ENCODE measurements around the gene TYMP. TPM values are rescaled to one million over a fixed set of nuclear protein-coding genes. Genes with fewer than 3 reads are reported as not detected.

TYMP gene
- total and polyA plus RNA-seq, 2 of the 4 experiments (the other 2 are of a cell fraction): 0.18 to 0.74 TPM

DNA sequence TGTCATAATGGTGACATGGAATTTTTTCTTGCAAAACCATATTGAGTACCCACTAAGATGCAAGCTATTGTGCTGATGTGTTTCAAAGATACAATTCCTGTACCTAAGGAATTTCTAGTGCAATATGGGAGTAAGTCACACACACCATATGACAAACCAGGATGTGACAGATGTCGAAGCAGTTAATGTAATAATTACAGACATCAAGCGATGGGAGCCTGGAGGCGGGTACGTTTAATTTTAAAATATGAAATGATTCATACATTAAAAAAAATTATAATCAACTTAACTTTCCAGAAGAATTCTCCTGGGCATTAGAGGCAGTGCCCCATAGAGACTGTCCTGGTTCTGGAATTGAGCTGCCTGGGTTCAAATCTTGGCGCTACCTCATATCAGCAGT lies 26.9 kb upstream of the TYMP start:
- H3K79me1 ChIP-seq (ENCODE audit: low read depth in 1 of 2, low read length in 2 of 2): no peaks in the 10 kb centered on the region
- no peak overlapping the region for H3K4me2 ChIP-seq (ENCODE audit: low read depth, low read length)
- H3K14ac ChIP-seq (replicated peaks; ENCODE audit: low read depth, low read length): no peak overlapping the region
- POLR2A ChIA-PET (ENCODE audit: unreplicated experiment): interaction anchor here (0.5 kb wide), 1 partner anchor 16 kb away, joined by 9 read pairs; no protein-coding TSS in a partner anchor
- no peak overlapping the region for H2AK5ac ChIP-seq (ENCODE audit: low read depth, low read length)
- H3K9me3 ChIP-seq (ENCODE audit: control insufficient read depth, insufficient read depth, low read length): no peaks in the 10 kb centered on the region
- CTCF ChIA-PET: interaction anchor here (0.5 to 1.0 kb wide), 3 partner anchors 11 to 31 kb away, joined by 3 read pairs; partner anchors contain the start of gene KLHDC7B
- BruUV-seq (replicated peaks): no TSS peak
- H2BK120ac ChIP-seq (ENCODE audit: low read depth, low read length): no peak overlapping the region
- no peak overlapping the region for H2BK15ac ChIP-seq (ENCODE audit: low read depth, low read length)
- H2AK9ac ChIP-seq (replicated peaks; ENCODE audit: low read depth, low read length, poor library complexity): no peak overlapping the region
- H3K9ac ChIP-seq (ENCODE audit: low read depth, low read length): no peak overlapping the region
- H3K56ac ChIP-seq (ENCODE audit: extremely low read depth, insufficient read depth, low read length): no peak overlapping the region
- TF ChIP-seq RFX5 (IDR thresholded peaks at IDR 0.05; ENCODE audit: low read depth, low read length): no peak
- TF ChIP-seq FOS (IDR thresholded peaks at IDR 0.05; ENCODE audit: low read depth, low read length): no peak
- no peak for TF ChIP-seq MAFK (IDR thresholded peaks at IDR 0.05; ENCODE audit: low read depth, low read length)
- no peak for TF ChIP-seq POLR2A (IDR thresholded peaks at IDR 0.05; ENCODE audit: low read depth, low read length)
- no peak for TF ChIP-seq CHD1 (IDR thresholded peaks at IDR 0.05; ENCODE audit: low read depth, low read length)
- TF ChIP-seq RCOR1 (IDR thresholded peaks at IDR 0.05; ENCODE audit: insufficient replicate concordance, low read length): no peak
- TF ChIP-seq RAD21 (IDR thresholded peaks at IDR 0.05; ENCODE audit: low read length): no peak
- TF ChIP-seq, protein P1, sequence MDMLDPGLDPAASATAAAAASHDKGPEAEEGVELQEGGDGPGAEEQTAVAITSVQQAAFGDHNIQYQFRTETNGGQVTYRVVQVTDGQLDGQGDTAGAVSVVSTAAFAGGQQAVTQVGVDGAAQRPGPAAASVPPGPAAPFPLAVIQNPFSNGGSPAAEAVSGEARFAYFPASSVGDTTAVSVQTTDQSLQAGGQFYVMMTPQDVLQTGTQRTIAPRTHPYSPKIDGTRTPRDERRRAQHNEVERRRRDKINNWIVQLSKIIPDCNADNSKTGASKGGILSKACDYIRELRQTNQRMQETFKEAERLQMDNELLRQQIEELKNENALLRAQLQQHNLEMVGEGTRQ (IDR thresholded peaks at IDR 0.05; ENCODE audit: low read depth, low read length): no peak
- TF ChIP-seq NFE2L2 (IDR thresholded peaks at IDR 0.05; ENCODE audit: low read depth, low read length): no peak
- no peak overlapping the region for H4K5ac ChIP-seq (ENCODE audit: low read depth, low read length)
- no peak for DNase-seq
- no peaks in the 10 kb centered on the region for H3K36me3 ChIP-seq (ENCODE audit: control insufficient read depth, insufficient read depth, low read length)
- no peak overlapping the region for H3K23ac ChIP-seq (ENCODE audit: low read depth, low read length)
- no peak overlapping the region for H2AFZ ChIP-seq (replicated peaks; ENCODE audit: low read length, poor library complexity)
- H4K20me1 ChIP-seq (ENCODE audit: insufficient read depth, low read length): no peaks in the 10 kb centered on the region
- H2BK5ac ChIP-seq (ENCODE audit: low read depth, low read length, poor library complexity, severe bottlenecking): no peak overlapping the region
- no peak overlapping the region for H3K18ac ChIP-seq (ENCODE audit: low read depth, low read length)
- no peak overlapping the region for H4K91ac ChIP-seq (ENCODE audit: insufficient read depth, low read depth, low read length)
- no peak for ATAC-seq (ENCODE audit: low read depth)
- H4K8ac ChIP-seq (ENCODE audit: low read depth in 2 of 2, low read length in 2 of 2): no peak overlapping the region
- H3K4me3 ChIP-seq (ENCODE audit: insufficient read depth, low read depth, low read length): no peak overlapping the region
- dilution Hi-C loops (cut with HindIII; ENCODE audit: low sequenced_read_pairs, unreplicated experiment): no loop called here
- no peaks in the 10 kb centered on the region for H3K9me1 ChIP-seq (ENCODE audit: insufficient read depth, low read length)
- in situ Hi-C loops (cut with MboI; ENCODE audit: low sequenced_read_pairs): no loop called here
- H3K27ac ChIP-seq (ENCODE audit: insufficient read depth, low read length): no peak overlapping the region
- H3K27me3 ChIP-seq (ENCODE audit: control insufficient read depth, insufficient read depth, low read length): peaks cover 40% of the 10 kb centered on the region
- intact Hi-C loops (cut with micrococcal nuclease): no loop called here
- H2BK20ac ChIP-seq (ENCODE audit: low read depth, low read length): no peak overlapping the region
- no CpG with 5 or more reads among the region's 5 CpGs for WGBS, 2 experiments (ENCODE audit: extremely low coverage in 2 of 2, insufficient read length in 1 of 2)
- no peak overlapping the region for H3K4ac ChIP-seq (ENCODE audit: low read depth, low read length)
- H3K4me1 ChIP-seq (ENCODE audit: control insufficient read depth, insufficient read depth, low read length): no peaks in the 10 kb centered on the region
